Keratinocyte (primary cell): ENCODE measurements around the gene ADGRG1. TPM values are rescaled to one million over a fixed set of nuclear protein-coding genes. Genes with fewer than 3 reads are reported as not detected.

Source experiments
- DNase-seq: peaks from one replicate; pipeline ENCODE4 v3.0.0-alpha.2; 2011; ENCODE audit warnings: low read depth, missing footprints, low spot score
- FAIRE-seq: peaks from 2 replicates; lab custom pipeline; 2011; peaks lifted over from hg19 to GRCh38; lab: Jason Lieb, UNC
- H2AFZ ChIP-seq: 2 replicates; pipeline ENCODE4 v1.6.0; 2012; ENCODE audit warnings: low read length, control low read depth, inconsistent platforms; ENCODE audit not compliant: control insufficient read depth
- H3K27ac ChIP-seq: 2 replicates; pipeline ENCODE4 v1.5.1; 2011; ENCODE audit warnings: low read length; ENCODE audit not compliant: control insufficient read depth, insufficient read depth
- H3K27me3 ChIP-seq: 3 replicates; pipeline ENCODE4 v1.6.0; 2011; ENCODE audit warnings: low read length; ENCODE audit not compliant: control insufficient read depth, insufficient read depth; ENCODE audit errors: extremely low read depth
- H3K36me3 ChIP-seq, 2 experiments: 2 replicates in 1 of 2; 3 replicates in 1 of 2; pipeline ENCODE4 v1.5.1; 2011; ENCODE audit warnings: low read length in 2 of 2, mild to moderate bottlenecking in 1 of 2; ENCODE audit not compliant: control insufficient read depth in 2 of 2, insufficient read depth in 2 of 2; ENCODE audit errors: extremely low read depth in 1 of 2
- H3K4me1 ChIP-seq: 3 replicates; pipeline ENCODE4 v1.5.1; 2011; ENCODE audit warnings: low read length; ENCODE audit not compliant: control insufficient read depth, insufficient read depth; ENCODE audit errors: extremely low read depth
- H3K4me2 ChIP-seq: 3 replicates; pipeline ENCODE4 v1.6.0; 2011; ENCODE audit warnings: low read depth, low read length; ENCODE audit not compliant: control insufficient read depth, insufficient read depth; ENCODE audit errors: extremely low read depth
- H3K4me3 ChIP-seq, 3 experiments: fragments of 200-600 bp in 1 of 3; sonication (generic) in 1 of 3; 2 replicates in 2 of 3; 3 replicates in 1 of 3; pipeline ENCODE4 v1.5.1; 2011 to 2016; ENCODE audit warnings: low read length in 3 of 3, mild to moderate bottlenecking in 3 of 3, control low read depth in 2 of 3, inconsistent platforms in 1 of 3, low read depth in 1 of 3, mixed read lengths in 1 of 3, mixed run types in 1 of 3, moderate library complexity in 1 of 3; ENCODE audit not compliant: control insufficient read depth in 2 of 3, insufficient read depth in 2 of 3; ENCODE audit errors: extremely low read depth in 1 of 3
- H3K79me2 ChIP-seq: 2 replicates; pipeline ENCODE4 v1.6.0; 2012; ENCODE audit warnings: low read length; ENCODE audit not compliant: control insufficient read depth, insufficient read depth
- H3K9ac ChIP-seq: 3 replicates; pipeline ENCODE4 v1.6.0; 2011; ENCODE audit warnings: low read length; ENCODE audit not compliant: control insufficient read depth, insufficient read depth; ENCODE audit errors: extremely low read depth
- H3K9me1 ChIP-seq: 3 replicates; pipeline ENCODE4 v1.6.0; 2011; ENCODE audit warnings: low read length; ENCODE audit not compliant: control insufficient read depth, insufficient read depth; ENCODE audit errors: extremely low read depth
- H3K9me3 ChIP-seq: 2 replicates; pipeline ENCODE4 v1.5.1; 2012; ENCODE audit warnings: low read depth, low read length; ENCODE audit not compliant: control insufficient read depth
- H4K20me1 ChIP-seq: 3 replicates; pipeline ENCODE4 v1.6.0; 2011; ENCODE audit warnings: low read length; ENCODE audit not compliant: control insufficient read depth, insufficient read depth; ENCODE audit errors: extremely low read depth
- CTCF ChIP-seq, 3 experiments: IDR thresholded peaks in 1 of 3; conservative IDR thresholded peaks in 1 of 3; optimal IDR thresholded peaks in 1 of 3; 2 replicates in 2 of 3; 3 replicates in 1 of 3; pipeline versions ENCODE3 to v1.5.1; 2011; ENCODE audit warnings: low read length in 3 of 3, mild to moderate bottlenecking in 3 of 3, moderate library complexity in 2 of 3, control low read depth in 1 of 3, inconsistent platforms in 1 of 3; ENCODE audit not compliant: insufficient read depth in 2 of 3; ENCODE audit errors: extremely low read depth in 1 of 3
- EZH2 ChIP-seq: IDR thresholded peaks from one replicate; pipeline ENCODE4 v1.6.1; 2012; ENCODE audit warnings: inconsistent platforms, mild to moderate bottlenecking, low read length, moderate library complexity
- dilution Hi-C: fragments of 300-500 bp; cut with MboI; formaldehyde crosslinking; loops from one replicate; pipeline ENCODE4 v1.7.0; 2020; ENCODE audit warnings: low sequenced_read_pairs; ENCODE audit not compliant: extremely low pct_ligation_motif_present
- polyA plus RNA-seq, 5 experiments: library from polyadenylated mRNA; depleted of rRNA in 3 of 5; stranded (reverse) in 3 of 5; stranded (forward) in 1 of 5; unstranded in 1 of 5; fragments of >200 nt; gene quantifications; 1 replicate in 1 of 5; 2 replicates in 3 of 5; 3 replicates in 1 of 5; pipeline versions ENCODE4 v1.2.1 to v1.2.3, GENCODE V29; 2011 to 2012; ENCODE audit warnings: missing spikeins in 2 of 5, low read depth in 1 of 5, low replicate concordance in 1 of 5

ADGRG1 gene
- polyA plus RNA-seq, 1 donor (not counting 4 experiments of a cell fraction or from before 2014, with no cell fraction given) = 28.4 TPM

DNA sequence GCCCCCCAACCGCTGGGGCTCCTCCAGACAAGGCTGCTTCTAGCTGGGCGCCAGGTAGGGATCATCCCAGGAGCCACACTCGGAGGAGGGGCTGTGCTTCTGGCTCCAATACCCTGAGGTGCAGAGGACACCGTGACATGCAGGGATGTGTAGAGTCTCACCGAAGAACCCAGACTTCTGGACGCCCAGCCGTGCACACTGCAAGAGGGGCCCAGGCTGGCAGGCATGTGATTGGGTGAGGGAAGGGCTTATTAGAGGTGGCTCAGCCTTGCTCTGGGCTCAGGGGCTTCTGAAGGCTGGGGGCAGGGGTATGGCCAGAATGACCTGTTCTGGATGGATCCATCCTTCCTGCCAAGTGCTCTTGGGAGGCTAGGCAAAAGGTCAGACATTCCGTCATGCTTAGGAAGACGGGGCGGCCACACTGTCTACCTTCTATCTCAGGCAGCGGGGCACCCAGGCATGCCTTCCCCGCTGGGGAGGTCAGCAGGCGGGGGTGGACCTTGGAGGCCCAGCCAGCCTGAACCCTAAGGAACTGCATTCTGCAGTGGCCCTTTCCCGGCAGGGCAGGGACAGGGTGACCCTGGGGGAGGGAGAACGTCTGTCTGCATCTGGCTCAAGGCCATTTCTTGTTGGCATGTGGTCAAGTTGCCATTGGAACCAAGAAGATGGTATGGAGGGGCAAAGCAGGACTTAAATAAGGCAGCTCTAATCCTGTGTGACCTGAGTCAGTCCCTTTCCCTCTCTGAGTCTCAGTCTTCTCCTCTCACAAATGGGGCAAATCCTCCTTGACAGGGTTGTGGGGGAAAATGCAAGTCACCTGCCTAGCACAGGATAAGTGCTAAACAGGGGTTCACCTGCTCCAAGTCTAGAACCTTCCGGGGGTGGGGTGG is 5.8 kb upstream of the ADGRG1 start:
- dilution Hi-C loops = no loop called here
- peaks cover 40% of the 10 kb centered on the region for H3K79me2 ChIP-seq
- no peaks in the 10 kb centered on the region for H3K9me3 ChIP-seq
- no peaks in the 10 kb centered on the region for H3K9me1 ChIP-seq
- FAIRE-seq = no peak
- peaks cover 69% of the 10 kb centered on the region for H3K4me1 ChIP-seq
- peak overlapping the region; percentile 94 for H3K4me2 ChIP-seq
- H3K27me3 ChIP-seq = no peaks in the 10 kb centered on the region
- H3K27ac ChIP-seq = peak overlapping the region; percentile 91
- H3K9ac ChIP-seq = peak overlapping the region; percentile 87
- peaks cover 2 to 7% of the 10 kb centered on the region in 2 experiments for H3K36me3 ChIP-seq
- TF ChIP-seq EZH2 (no peak), CTCF (optimal IDR thresholded peaks at IDR 0.05 in 1 of 3, IDR thresholded peaks at IDR 0.05 in 1 of 3, conservative IDR thresholded peaks at IDR 0.05 in 1 of 3; ENCODE audit: extremely low read depth in 1 of 3, insufficient read depth in 2 of 3, low read length in 3 of 3) (no peak)
- H4K20me1 ChIP-seq = peaks cover 3% of the 10 kb centered on the region
- H2AFZ ChIP-seq = no peak overlapping the region
- DNase-seq = no peak
- H3K4me3 ChIP-seq = peak overlapping the region in 2 of 3 experiments; percentile 20 to 31

DNA sequence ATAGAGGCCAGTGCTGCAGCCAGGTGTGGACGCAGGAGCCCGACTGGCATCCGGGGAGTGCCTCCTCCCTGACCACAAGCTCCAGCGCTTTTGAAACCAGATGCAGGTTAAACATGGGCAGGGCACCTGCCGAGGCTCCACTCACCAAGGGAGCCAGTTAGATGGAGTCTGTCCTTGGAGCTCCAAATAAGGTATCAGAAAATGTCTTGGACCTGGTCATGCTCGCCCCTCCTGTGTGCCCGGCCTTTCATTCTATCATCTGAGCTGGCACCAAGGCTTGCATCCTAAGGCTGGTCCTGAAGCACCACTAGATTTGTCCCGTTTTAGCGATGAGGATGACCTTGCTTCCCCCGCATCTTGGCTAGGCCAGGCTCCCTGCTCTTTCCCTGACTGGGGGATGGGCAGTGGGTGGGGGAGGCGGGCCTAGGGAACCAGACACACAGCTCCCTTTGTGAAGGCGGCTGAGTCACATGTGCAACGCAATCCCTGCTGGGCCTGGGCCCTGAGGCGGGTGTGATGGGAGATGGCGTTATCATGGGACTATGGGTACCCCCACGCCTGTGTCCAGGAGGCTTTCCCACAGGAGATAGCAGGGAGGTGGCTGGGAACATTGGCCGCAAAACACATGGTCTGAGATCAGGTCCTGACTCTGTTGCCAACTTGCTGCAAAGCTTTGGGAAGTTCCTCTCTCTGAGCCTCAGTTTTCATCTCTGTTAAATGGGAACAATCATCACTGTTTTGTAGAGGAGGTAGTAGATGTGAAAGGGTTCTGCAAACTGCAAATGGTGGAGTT is 5.0 kb upstream of the ADGRG1 start:
- DNase-seq (peak; percentile 79), FAIRE-seq (peak; percentile 78)
- Histone ChIP-seq H3K4me2 (peak overlapping the region; percentile 94), H4K20me1 (peaks cover 7% of the 10 kb centered on the region), H3K27me3 (no peaks in the 10 kb centered on the region), H3K9me3 (no peaks in the 10 kb centered on the region), H3K36me3 (peaks cover 4 to 8% of the 10 kb centered on the region in 2 experiments), H3K4me1 (peaks cover 70% of the 10 kb centered on the region), H2AFZ (no peak overlapping the region), H3K4me3 (no peak overlapping the region), H3K9me1 (no peaks in the 10 kb centered on the region), H3K9ac (peak overlapping the region; percentile 87), H3K27ac (peak overlapping the region; percentile 91), H3K79me2 (peaks cover 40% of the 10 kb centered on the region)
- TF ChIP-seq CTCF (optimal IDR thresholded peaks at IDR 0.05 in 1 of 3, IDR thresholded peaks at IDR 0.05 in 1 of 3, conservative IDR thresholded peaks at IDR 0.05 in 1 of 3; ENCODE audit: extremely low read depth in 1 of 3, insufficient read depth in 2 of 3, low read length in 3 of 3) (no peak), EZH2 (no peak)
- dilution Hi-C loops = no loop called here
